ENCODE results near the gene FAM209A. TPM values are rescaled to one million over a fixed set of nuclear protein-coding genes. Genes with fewer than 3 reads are reported as not detected.

The FAM209A gene
- total and polyA plus RNA-seq, 10 of the 15 experiments (the other 5 are each of a cell fraction or from before 2014, with no cell fraction given) = 0.11 to 0.51 (median 0.32) TPM; not detected in 4

GRCh38 chr20:56522311-56522710, 2.2 kb upstream of the FAM209A start:
- TF ChIP-seq ZNF687 (IDR thresholded peaks at IDR 0.05) (no peak), POLR2A (IDR thresholded peaks at IDR 0.05; ENCODE audit: low read depth, low read length) (peak; percentile 36; the same call in 1 of the 2 replicates)
- intact Hi-C loops (cut with micrococcal nuclease; ENCODE audit: unreplicated experiment) = no loop called here
- in situ Hi-C loops (cut with MboI) = no loop called here

GRCh38 chr20:56527521-56527920, 3.0 kb downstream of the FAM209A start:
- ChIA-PET SMC1A (ENCODE audit: uncharacterized antibody, unreplicated experiment) (no interaction called here), CTCF (no interaction called here), POLR2A (no interaction called here), RAD21 (ENCODE audit: unreplicated experiment) (no interaction called here)
- in situ Hi-C loops (cut with MboI) = no loop called here
- no peak overlapping the region for H3K4me2 ChIP-seq (ENCODE audit: control insufficient read depth, insufficient read depth)
- H3K4me3 ChIP-seq = no peak overlapping the region
- H3K36me3 ChIP-seq (ENCODE audit: control insufficient read depth in 2 of 2, insufficient read depth in 2 of 2, low read length in 1 of 2) = no peaks in the 10 kb centered on the region
- H2AFZ ChIP-seq (ENCODE audit: control insufficient read depth, low read depth, low read length) = no peak overlapping the region
- H3K27me3 ChIP-seq (replicated peaks in 1 of 2; ENCODE audit: control insufficient read depth in 2 of 2, insufficient read depth in 2 of 2, low read length in 1 of 2) = no peaks in the 10 kb centered on the region
- no peak overlapping the region for H3K27ac ChIP-seq (ENCODE audit: control insufficient read depth, insufficient read depth)
- no TSS peak for BruUV-seq (replicated peaks)
- no peak overlapping the region for H3K9ac ChIP-seq (ENCODE audit: control insufficient read depth, insufficient read depth, low read length)
- H3K9me3 ChIP-seq (replicated peaks; ENCODE audit: control insufficient read depth, insufficient read depth, low read length) = no peaks in the 10 kb centered on the region
- no peak for FAIRE-seq
- intact Hi-C loops (cut with micrococcal nuclease; ENCODE audit: unreplicated experiment) = no loop called here
- H3K4me1 ChIP-seq (ENCODE audit: control insufficient read depth, insufficient read depth, low read length) = no peaks in the 10 kb centered on the region
- H4K20me1 ChIP-seq (ENCODE audit: control insufficient read depth, insufficient read depth) = no peaks in the 10 kb centered on the region
- ATAC-seq = no peak
- no peaks in the 10 kb centered on the region for H3K79me2 ChIP-seq (ENCODE audit: control insufficient read depth, insufficient read depth, low read length)
- DNase-seq (ENCODE audit: low read depth, low spot score) = no peak
- 72% methylated on average over 7 of the region's 7 CpGs for WGBS (ENCODE audit: insufficient coverage, insufficient replicate concordance, low lambda C conversion rate, missing lambda C conversion rate)
- TF ChIP-seq GABPA (IDR thresholded peaks at IDR 0.05; ENCODE audit: low read depth) = no peak
- TF ChIP-seq HCFC1 (IDR thresholded peaks at IDR 0.05; ENCODE audit: low read length) = no peak
- no peak for TF ChIP-seq ZNF24 (IDR thresholded peaks at IDR 0.05)
- TF ChIP-seq ZBTB33 (IDR thresholded peaks at IDR 0.05) = no peak
- TF ChIP-seq YY1 (IDR thresholded peaks at IDR 0.05; ENCODE audit: low read depth, low read length) = no peak
- TF ChIP-seq RAD51 (IDR thresholded peaks at IDR 0.05) = no peak
- no peak for TF ChIP-seq ZSCAN29 (IDR thresholded peaks at IDR 0.05)
- TF ChIP-seq BCLAF1 (IDR thresholded peaks at IDR 0.05) = no peak

More at GRCh38 chr20:56522311-56522710, 2.2 kb upstream of the FAM209A start:
- RAD21 ChIA-PET (ENCODE audit: unreplicated experiment) = no interaction called here
- Histone ChIP-seq H2AFZ (ENCODE audit: control insufficient read depth, low read depth, low read length) (no peak overlapping the region), H3K79me2 (ENCODE audit: control insufficient read depth, insufficient read depth, low read length) (no peaks in the 10 kb centered on the region), H3K27ac (ENCODE audit: control insufficient read depth, insufficient read depth) (no peak overlapping the region), H3K4me3 (no peak overlapping the region), H3K9ac (ENCODE audit: control insufficient read depth, insufficient read depth, low read length) (no peak overlapping the region), H4K20me1 (ENCODE audit: control insufficient read depth, insufficient read depth) (no peaks in the 10 kb centered on the region), H3K4me2 (ENCODE audit: control insufficient read depth, insufficient read depth) (no peak overlapping the region), H3K36me3 (ENCODE audit: control insufficient read depth in 2 of 2, insufficient read depth in 2 of 2, low read length in 1 of 2) (peaks cover 3 to 25% of the 10 kb centered on the region in 2 experiments), H3K4me1 (ENCODE audit: control insufficient read depth, insufficient read depth, low read length) (no peaks in the 10 kb centered on the region), H3K9me3 (replicated peaks; ENCODE audit: control insufficient read depth, insufficient read depth, low read length) (peaks cover 7% of the 10 kb centered on the region; the same call in 2 of the 3 replicates), H3K27me3 (replicated peaks in 1 of 2; ENCODE audit: control insufficient read depth in 2 of 2, insufficient read depth in 2 of 2, low read length in 1 of 2) (no peaks in the 10 kb centered on the region)
- CTCF ChIA-PET = no interaction called here
- FAIRE-seq (no peak), ATAC-seq (no peak), DNase-seq (ENCODE audit: low read depth, low spot score) (no peak)
- 37% methylated on average over 6 of the region's 6 CpGs for WGBS (ENCODE audit: insufficient coverage, insufficient replicate concordance, low lambda C conversion rate, missing lambda C conversion rate)
- no TSS peak for BruUV-seq (replicated peaks)
- POLR2A ChIA-PET = no interaction called here
- SMC1A ChIA-PET (ENCODE audit: uncharacterized antibody, unreplicated experiment) = no interaction called here
